DND-41 (cell line): Measurements from ENCODE around the gene ACTL10.

Source experiments
- ATAC-seq: fragments of 200-7000 bp; cut with Tn5 transposase; 3 replicates; pipeline ENCODE4 v1.9.1; 2021; ENCODE audit warnings: low read depth; ENCODE audit not compliant: insufficient read depth
- DNase-seq: peaks from one replicate; pipeline ENCODE4 v3.0.0-alpha.2; 2020
- H2AFZ ChIP-seq: 2 replicates; pipeline ENCODE4 v1.6.0; 2012; ENCODE audit warnings: low read depth, low read length
- H3K27ac ChIP-seq: 2 replicates; pipeline ENCODE4 v1.5.1; 2012; ENCODE audit warnings: low read length, inconsistent platforms
- H3K27me3 ChIP-seq: fragments of 200-600 bp; sonication (generic); 2 replicates; pipeline ENCODE4 v1.6.0; 2012; ENCODE audit warnings: low read length, mild to moderate bottlenecking, inconsistent platforms; ENCODE audit not compliant: insufficient read depth, poor library complexity
- H3K36me3 ChIP-seq: 2 replicates; pipeline ENCODE4 v1.5.1; 2012; ENCODE audit warnings: low read length, inconsistent platforms; ENCODE audit not compliant: insufficient read depth
- H3K4me1 ChIP-seq: 2 replicates; pipeline ENCODE4 v1.5.1; 2012; ENCODE audit warnings: mild to moderate bottlenecking, low read length; ENCODE audit not compliant: insufficient read depth
- H3K4me2 ChIP-seq: 2 replicates; pipeline ENCODE4 v1.6.0; 2012; ENCODE audit warnings: mild to moderate bottlenecking, moderate library complexity, low read length, inconsistent platforms; ENCODE audit not compliant: insufficient read depth
- H3K4me3 ChIP-seq, 2 experiments: fragments of 200-600 bp in 1 of 2; shearing (Covaris generic) in 1 of 2; 2 replicates each; pipeline ENCODE4 v1.5.1; 2012 to 2016; ENCODE audit warnings: inconsistent platforms in 2 of 2, low read length in 2 of 2, mild to moderate bottlenecking in 2 of 2, low read depth in 1 of 2, moderate library complexity in 1 of 2
- H3K79me2 ChIP-seq: 2 replicates; pipeline ENCODE4 v1.6.0; 2012; ENCODE audit warnings: low read length, inconsistent platforms; ENCODE audit not compliant: insufficient read depth
- H3K9ac ChIP-seq: 2 replicates; pipeline ENCODE4 v1.6.0; 2012; ENCODE audit warnings: low read depth, mild to moderate bottlenecking, inconsistent platforms, low read length, moderate library complexity
- H3K9me3 ChIP-seq: 2 replicates; pipeline ENCODE4 v1.5.1; 2012; ENCODE audit warnings: low read length, moderate library complexity, mild to moderate bottlenecking, inconsistent platforms; ENCODE audit not compliant: insufficient read depth, severe bottlenecking
- H4K20me1 ChIP-seq: 2 replicates; pipeline ENCODE4 v1.6.0; 2012; ENCODE audit warnings: low read length; ENCODE audit not compliant: insufficient read depth
- EZH2 ChIP-seq: IDR thresholded peaks from 3 replicates; pipeline ENCODE4 v1.6.1; 2012; ENCODE audit warnings: borderline replicate concordance, low read depth, mild to moderate bottlenecking, moderate library complexity, low read length, inconsistent platforms; ENCODE audit not compliant: severe bottlenecking
- TF ChIP-seq, protein P1 (sequence below): IDR thresholded peaks from 2 replicates; pipeline ENCODE4 v1.5.1; 2012; ENCODE audit warnings: borderline replicate concordance, low read length, moderate library complexity, mild to moderate bottlenecking; ENCODE audit not compliant: poor library complexity, severe bottlenecking; ENCODE audit errors: extremely low read depth

The ACTL10 gene

DNA sequence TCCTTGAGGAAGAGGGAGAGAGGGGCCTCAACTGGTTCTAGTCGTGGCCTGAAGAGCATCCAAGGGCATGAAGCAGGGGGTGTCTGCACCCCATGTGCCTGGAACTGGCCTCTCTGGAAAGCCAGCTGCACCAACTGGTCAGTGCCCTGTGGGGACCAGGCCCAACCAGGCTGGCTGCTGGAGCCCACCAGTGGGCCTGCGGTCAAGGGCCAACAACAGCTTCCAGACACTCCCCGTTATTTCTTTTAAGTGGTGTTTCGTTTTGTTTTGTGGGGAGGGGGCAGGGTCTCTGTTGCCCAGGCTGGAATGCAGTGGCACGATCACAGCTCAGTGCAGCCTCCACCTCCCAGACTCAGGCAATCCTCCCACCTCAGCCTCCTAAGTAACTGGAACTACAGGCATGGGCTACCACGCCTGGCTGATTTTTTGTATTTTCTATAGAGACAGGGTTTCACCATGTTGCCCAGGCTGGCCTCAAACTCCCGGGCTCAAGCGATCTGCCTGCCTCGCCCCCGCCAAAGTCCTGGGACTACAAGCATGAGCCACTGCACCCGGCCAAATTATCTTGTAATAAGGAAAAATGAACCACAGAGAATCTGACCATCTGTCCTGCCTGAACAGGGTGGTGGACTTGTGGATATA lies 16.5 kb upstream of the ACTL10 start:
- Histone ChIP-seq H3K4me2 (no peak overlapping the region), H3K79me2 (no peaks in the 10 kb centered on the region), H4K20me1 (peaks cover 9% of the 10 kb centered on the region; the same call in 1 of the 2 replicates), H3K4me1 (no peaks in the 10 kb centered on the region), H3K9ac (no peak overlapping the region), H2AFZ (no peak overlapping the region), H3K27ac (no peak overlapping the region), H3K9me3 (no peaks in the 10 kb centered on the region), H3K36me3 (peaks cover 10% of the 10 kb centered on the region), H3K4me3 (no peak overlapping the region), H3K27me3 (no peaks in the 10 kb centered on the region)
- TF ChIP-seq EZH2, result no peak
- TF ChIP-seq, protein P1, sequence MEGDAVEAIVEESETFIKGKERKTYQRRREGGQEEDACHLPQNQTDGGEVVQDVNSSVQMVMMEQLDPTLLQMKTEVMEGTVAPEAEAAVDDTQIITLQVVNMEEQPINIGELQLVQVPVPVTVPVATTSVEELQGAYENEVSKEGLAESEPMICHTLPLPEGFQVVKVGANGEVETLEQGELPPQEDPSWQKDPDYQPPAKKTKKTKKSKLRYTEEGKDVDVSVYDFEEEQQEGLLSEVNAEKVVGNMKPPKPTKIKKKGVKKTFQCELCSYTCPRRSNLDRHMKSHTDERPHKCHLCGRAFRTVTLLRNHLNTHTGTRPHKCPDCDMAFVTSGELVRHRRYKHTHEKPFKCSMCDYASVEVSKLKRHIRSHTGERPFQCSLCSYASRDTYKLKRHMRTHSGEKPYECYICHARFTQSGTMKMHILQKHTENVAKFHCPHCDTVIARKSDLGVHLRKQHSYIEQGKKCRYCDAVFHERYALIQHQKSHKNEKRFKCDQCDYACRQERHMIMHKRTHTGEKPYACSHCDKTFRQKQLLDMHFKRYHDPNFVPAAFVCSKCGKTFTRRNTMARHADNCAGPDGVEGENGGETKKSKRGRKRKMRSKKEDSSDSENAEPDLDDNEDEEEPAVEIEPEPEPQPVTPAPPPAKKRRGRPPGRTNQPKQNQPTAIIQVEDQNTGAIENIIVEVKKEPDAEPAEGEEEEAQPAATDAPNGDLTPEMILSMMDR, result no peak
- ATAC-seq (no peak), DNase-seq (no peak)

DNA sequence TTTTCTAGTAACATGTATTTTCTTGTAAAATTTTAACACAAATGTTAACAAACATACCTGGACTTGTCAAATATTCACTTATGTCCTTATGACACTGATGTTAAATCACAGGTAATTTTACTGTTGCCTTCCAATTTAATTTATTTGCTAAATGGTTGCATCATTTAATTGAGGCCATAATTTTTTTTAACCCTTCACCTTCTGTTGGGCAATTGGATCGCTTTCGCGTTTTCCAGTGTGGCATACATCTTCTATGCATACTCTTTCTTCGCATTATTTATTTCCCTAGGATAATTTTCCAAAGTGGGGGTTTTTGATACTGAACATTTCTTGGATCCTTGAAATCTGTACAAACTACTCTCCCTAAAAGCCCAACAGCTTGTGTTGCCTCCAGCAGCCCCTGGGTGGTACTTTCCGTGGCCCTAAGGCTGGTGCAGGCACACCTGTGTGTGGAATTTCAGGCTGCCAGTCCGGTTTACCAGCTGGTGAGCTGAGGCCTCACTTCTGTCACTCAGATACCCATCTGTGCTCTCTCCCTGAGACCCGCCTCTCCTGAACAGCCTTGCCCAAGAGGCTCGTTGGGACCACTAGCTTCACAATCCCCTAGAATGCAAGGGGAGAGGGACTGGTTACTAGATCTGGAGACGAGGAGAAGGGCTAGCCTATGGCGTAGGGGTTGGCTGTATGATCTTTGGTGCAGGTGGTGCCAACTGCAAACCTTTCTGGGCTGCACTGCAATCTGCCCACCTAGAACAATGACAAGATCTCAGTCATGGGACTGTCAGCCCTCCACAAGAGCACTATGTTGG lies 15.8 kb upstream of the ACTL10 start:
- no peak overlapping the region for H3K4me2 ChIP-seq
- no peak overlapping the region for H3K4me3 ChIP-seq
- peaks cover 3% of the 10 kb centered on the region; the same call in 1 of the 2 replicates for H3K36me3 ChIP-seq
- H3K4me1 ChIP-seq, result no peaks in the 10 kb centered on the region
- ATAC-seq, result no peak
- DNase-seq, result no peak
- H3K27ac ChIP-seq, result no peak overlapping the region
- H4K20me1 ChIP-seq, result peaks cover 9% of the 10 kb centered on the region; the same call in 1 of the 2 replicates
- no peak overlapping the region for H3K9ac ChIP-seq
- no peak for TF ChIP-seq EZH2
- TF ChIP-seq, protein P1, result no peak
- no peaks in the 10 kb centered on the region for H3K27me3 ChIP-seq
- H3K9me3 ChIP-seq, result no peaks in the 10 kb centered on the region
- H3K79me2 ChIP-seq, result no peaks in the 10 kb centered on the region
- no peak overlapping the region for H2AFZ ChIP-seq

DNA sequence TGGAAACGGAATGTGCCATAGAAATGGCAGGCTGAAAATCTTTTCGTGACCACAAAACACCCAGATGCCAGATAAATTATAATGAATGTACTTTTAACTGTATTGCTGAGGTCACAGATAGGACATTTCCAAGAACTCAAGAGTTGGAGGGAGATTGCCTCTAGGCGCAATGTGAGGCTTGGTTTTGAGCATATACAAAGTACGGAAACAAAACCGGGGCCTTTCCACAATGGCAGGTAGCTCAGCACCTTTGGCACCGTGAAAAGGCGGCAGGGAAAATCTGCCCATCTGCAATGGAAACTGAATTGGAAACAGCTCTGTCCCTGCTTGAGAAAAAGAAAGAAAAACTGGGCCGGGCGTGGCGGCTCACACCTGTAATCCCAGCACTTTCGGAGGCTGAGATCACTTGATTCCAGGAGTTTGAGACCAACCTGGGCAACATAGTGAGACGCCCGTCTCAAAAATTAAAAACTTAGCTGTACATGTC lies 15.1 kb upstream of the ACTL10 start:
- H3K9me3 ChIP-seq, result no peaks in the 10 kb centered on the region
- H2AFZ ChIP-seq, result no peak overlapping the region
- no peak overlapping the region for H3K4me3 ChIP-seq
- no peaks in the 10 kb centered on the region for H3K36me3 ChIP-seq
- ATAC-seq (no peak), DNase-seq (no peak)
- H3K4me2 ChIP-seq, result no peak overlapping the region
- TF ChIP-seq, protein P1, result no peak
- no peak for TF ChIP-seq EZH2
- H3K4me1 ChIP-seq, result no peaks in the 10 kb centered on the region
- H3K27me3 ChIP-seq, result no peaks in the 10 kb centered on the region
- no peaks in the 10 kb centered on the region for H3K79me2 ChIP-seq
- H3K9ac ChIP-seq, result no peak overlapping the region
- H3K27ac ChIP-seq, result no peak overlapping the region
- peaks cover 9% of the 10 kb centered on the region; the same call in 1 of the 2 replicates for H4K20me1 ChIP-seq
